NCI-H446 (cell line): ENCODE data around the gene PDE6B.
"Not testable (repeated sequence)": the region's sequence is repeated elsewhere in the genome, so short reads cannot be mapped to it uniquely, and the experiment has no call there.

ENCODE experiments used
- DNase-seq, 2 experiments: peaks; one replicate each; lab custom pipeline; 2025; lab: John Stamatoyannopoulos, UW

The PDE6B gene

DNA sequence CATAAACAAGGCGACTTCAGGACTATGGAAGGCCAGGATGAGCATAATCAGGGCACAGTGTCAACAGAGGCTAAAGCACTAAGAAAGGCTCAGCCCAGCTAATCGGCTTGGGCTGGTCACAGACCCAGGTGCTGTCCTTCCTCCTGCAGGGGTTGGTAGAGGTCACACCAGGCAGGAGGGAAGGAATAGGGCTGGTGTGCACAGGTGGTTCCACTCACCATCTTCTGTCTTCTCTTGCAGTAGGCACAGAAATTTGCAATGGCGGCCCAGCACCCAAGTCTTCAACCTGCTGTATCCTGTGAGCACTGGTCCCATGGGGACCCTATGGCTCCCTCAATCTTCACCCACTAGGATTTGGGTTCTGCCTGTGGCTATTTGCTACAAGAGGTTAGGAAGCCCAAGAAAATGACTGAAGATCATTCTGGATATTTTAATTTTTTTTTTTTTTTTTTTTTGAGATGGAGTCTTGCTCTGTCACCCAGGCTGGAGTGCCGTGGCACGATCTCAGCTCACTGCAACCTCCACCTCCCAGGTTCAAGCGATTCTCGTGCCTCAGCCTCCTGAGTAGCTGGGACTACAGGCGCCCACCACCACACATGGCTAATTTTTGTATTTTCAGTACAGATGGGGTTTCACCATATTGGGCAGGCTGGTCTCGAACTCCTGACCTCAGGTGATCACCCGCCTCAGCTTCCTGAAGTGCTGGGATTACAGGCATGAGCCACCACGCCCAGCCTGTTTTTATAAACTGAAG, 44.6 kb downstream of the PDE6B start:
- not testable (repeated sequence) for DNase-seq

DNA sequence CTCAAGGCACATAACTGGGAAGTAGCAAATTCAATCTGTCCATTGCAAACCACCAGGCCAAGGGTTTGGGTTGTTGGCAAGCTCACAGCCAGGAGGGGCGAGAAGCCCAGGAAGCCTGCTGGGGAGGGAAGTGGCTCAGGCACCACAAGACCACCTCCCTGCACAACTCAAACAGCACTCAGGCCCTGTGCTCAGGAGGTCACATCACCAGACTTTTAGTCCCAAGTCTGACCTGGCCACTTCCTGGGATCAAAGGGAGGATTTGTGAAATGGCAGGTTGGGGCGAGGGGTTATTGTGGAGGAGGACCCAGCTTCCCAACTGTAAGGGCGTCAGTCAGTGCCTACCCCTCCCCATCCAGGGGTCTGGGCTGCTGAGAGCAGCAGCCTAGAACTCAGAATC, 46.4 kb downstream of the PDE6B start:
- no peak for DNase-seq

DNA sequence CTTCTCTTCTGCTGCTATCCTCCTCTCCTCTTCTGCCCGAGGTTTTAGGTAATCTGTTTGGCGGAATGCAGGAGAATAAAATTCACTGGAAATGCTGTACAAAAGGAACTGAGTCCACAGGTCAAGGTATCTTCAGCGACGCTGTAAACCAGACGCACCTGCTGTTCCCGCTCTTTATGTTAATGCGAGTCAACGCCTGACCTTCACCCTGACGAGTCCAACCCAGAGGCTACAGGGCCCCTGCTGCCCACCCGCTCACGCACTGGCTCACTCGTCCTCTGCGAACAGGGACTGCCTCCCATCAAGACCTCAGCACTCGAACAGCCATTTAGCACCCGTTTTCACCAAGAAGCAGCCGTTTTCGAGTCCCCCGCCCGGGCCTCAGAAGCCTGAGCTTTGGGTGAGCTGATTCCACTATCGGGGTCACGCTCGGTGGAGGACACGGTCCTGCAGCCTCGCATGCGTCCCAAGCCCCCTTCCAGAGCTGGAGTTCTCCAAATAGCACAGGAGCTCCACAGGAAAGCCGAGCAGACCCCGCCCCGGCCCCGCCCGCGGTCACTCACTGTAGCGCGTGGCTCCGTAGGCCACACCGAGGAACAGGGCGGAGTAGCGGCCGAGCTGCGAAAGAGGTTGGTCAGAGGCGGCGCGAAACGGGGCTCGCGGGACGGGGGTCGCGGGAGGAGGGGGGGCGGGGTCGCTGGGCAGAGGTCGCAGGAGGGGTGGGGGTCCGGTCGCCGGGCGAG, 48.1 kb downstream of the PDE6B start:
- DNase-seq, result no peak

DNA sequence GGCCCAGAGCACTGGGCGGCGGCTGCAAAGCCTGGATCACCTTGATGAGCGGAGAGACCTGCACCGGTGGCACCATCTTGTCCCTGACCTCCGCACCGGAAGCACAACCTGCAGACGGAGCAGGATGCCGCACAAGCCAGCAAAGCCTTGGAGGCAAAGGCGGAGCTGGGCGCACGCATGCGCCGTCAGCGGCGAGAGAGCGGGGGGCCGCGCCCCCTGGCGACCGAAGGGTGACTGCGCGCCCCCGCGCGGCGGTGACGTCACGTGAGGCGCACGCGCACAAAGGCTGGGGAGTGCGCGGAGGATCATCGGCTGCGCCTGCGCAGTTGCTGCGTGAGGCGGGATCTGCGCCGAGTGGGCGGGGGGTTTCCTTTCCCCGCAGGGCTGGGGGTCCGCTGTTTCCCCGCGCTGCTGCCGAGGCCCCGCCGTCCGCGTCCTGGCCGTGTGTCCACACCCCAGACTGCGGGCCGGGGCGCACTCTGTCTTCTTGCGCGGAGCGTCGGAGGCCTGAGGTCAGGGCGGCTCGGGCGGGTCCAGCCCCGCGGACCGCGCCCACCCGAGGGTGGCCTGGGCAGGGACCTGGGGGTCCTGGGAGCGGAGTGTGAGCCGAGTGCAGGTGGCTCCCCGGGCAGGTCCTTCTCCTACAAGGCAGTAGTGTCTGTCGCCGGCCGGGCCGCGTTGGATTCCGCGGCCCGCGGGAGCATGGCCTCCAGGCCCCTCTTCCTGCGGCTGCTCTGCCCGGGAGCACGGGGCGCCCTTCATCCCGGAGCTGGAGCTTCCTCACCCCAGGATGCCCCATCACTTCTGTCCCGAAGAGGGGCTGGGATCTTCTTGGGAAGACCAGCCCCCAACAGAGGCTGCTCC, 49.0 kb downstream of the PDE6B start, which contains the start of the genes ATP5ME and MYL5:
Gene ATP5ME (minus strand): TSS at position 105 of the 864 bp plus-strand sequence. CDS start 29 bp downstream, at position 76.
Gene MYL5 (plus strand): TSS at position 371 of the 864 bp plus-strand sequence. CDS start 3,485 bp downstream, outside the sequence.
- DNase-seq, result peak; percentile 86 to 93

DNA sequence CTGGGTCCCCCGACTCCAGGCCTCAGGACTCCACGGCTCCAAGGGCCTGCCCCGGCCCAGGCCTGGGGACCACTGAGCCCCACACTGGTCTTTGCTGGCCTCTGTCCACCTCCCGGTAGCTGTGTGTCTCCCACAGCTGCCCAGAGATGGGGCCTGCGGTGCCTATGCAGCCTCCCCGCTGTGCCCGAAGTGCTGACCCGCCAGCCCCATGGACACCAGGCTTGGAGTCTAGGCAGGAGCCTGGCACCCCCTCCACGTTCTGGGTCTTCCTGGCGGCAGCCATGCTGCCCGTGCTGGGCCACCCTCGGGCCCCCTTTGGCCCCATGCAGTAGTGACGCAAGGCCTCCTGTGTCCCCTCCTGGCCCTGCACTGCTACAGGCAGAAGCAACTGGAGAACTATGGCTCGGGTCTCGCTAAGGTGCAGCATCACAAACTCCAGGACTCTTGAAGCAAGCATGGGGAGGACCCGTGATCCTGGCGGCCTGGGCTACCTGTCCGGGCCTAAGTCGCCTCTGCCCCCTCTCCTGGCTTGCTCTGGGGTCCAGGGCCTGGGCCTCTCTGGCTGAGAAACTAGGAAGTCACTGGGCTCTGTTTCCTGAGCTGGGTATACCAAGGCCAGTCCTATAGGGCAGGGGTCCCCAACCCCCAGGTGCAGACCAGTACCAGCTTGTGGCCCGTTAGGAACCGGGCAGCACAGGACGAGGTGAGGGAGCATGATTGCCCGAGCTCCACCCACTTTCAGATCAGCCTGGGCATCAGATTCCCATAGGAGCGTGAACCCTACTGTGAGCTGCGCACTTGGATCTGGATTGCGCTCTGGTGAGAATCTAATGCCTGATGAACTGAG, 49.9 kb downstream of the PDE6B start:
- DNase-seq, result no peak

DNA sequence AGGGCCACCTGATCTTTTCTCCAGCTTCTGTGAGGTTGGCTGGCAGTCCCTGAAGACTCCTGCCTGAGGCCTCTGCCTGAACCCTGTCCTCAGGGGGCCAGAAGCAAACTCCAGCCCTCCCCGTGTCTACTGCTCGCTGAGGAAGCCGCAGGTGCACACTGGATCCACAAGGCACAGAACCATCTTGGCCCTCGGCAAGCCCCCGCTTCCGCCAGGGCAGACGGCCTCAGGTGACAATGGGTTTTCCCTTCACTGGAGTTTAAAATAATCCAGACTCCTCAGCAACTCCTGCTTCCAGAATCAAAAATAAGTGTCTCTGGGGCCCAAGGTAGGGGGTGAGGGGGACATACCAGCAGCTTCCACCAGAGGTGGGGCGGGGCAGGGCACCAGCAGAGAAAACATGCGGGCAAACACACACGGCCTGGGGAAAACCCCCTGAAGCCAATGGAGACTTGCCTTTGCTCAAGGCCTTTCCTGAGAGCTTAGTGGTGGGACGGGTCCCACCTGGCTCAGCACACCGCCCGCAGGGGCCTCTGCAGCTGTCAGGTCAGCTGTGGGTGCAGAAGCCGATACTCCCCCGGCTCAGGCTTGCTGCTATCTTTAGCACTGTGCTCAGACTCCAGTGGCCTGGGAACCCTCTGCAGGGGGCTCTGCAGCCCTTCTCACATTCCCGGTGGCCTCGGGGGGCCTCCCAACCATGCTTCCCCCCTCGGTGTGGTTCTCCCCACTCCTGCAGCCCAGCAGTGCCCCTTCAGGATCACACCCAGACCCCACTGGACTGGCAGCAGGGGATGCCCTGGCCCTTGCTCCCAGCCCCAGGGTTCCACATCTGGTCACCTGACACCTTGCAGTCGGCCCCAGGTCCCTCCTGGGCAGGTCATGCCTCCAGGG, 50.9 kb downstream of the PDE6B start:
- no peak for DNase-seq

DNA sequence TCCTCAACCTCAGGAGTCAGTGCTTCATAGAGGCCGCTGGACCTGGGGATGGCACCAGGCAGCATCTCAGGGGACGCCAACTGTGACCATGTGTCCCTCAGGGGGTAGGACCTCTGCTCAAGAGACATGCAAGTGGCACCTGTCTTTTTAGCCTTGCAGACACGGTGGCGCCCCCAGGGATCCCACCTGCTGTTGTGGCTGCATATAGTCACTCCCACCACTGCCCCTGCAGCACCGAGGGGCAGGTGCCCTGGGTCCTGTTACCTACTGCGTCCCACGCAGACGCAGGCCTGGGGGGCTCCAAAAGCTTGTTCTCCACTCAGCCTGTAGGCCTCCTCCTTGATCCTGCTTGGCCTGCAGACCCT, 51.5 kb downstream of the PDE6B start:
- DNase-seq, result no peak

DNA sequence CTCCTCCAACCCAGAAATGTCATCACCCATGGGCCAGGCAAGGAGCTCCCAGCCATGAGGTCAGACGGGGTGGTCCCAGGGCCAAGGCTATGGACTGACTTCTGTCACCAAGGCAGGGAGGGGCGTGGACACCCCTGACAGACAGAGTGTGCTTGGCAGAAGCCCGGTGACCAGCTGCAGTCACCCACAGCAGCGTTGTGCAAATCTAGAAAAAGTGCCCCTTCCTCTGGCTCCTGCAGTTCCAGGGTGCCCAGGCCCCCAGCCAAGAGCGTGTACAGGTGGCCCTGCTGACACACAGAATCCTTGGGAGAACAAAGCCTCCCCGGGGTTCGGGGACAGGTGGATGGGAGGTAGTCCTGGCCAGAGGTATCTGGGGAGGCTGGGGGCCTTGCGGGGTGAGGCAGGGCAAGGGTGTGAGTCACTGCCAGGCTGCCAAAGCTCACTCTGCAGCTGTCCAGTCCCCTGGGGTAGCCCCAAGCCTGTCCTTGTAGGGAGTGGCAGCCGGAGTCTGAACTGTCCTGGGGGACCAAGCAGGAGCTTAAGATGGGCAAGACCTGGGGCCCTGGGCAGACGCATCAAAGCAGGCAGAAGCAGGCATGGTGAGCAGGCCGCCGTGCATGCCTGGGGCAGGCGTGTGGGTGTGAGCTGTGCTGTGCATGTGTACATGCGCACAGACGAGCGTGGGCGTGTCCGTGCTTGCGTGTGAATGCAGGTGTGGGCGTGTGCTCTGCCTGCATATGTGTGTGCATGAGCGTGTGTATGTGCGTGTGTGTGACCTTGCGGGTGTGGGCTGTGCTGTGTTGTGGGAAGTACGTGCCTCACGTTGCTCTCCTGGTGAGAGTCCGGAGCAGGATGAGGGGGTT, 52.3 kb downstream of the PDE6B start:
- no peak for DNase-seq

DNA sequence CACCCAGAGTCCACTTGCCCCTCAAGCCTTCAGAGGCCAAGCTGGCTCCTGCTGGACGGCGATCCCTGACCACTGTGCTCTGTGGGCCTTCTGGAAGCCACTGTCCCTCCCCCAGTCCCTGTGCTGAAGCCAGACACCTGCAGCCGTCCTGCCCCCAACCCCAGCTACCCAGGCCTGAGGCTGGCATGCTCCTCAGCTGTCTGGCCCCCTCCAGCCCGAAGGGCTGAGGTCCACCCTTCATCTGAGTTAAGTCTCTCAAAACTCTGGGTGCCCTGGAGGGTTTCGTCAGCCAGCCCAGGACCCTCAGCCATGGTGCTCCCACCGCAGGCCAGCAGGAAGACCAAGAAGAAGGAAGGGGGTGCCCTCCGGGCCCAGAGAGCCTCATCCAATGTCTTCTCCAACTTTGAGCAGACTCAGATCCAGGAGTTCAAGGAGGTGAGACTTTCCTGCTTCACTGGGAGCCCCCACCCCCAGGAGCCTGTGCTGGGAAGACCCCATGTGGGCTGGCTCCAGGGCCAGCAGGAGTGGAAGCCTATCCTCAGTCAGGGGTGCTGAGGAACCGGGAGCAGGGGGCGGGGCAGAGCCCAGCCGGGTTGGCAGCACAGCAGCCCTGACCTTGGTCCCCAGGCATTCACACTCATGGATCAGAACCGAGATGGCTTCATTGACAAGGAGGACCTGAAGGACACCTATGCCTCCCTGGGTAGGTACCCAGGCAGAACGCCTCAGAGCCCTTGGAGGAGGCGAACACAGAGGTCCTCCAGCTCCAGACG, 53.1 kb downstream of the PDE6B start:
- DNase-seq, result no peak

DNA sequence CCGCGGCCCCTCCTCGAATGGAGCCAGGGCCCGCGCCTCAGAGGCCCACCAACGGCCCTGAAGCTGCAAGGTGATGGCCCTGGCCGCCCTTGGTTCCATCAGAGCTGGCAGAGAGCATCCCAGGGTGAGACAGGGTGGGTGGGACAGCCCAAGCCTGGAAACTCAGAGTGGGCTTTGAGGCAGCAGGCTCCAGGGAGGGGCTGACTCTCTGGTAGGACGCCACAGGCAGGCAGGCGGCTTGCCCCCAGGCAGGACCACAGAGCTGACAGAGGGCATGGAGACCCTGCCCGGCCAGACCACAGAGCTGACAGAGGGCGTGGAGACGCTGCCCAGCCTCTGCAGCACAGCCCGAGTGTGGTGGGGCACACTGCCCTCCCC, 53.7 kb downstream of the PDE6B start:
- DNase-seq, result no peak

DNA sequence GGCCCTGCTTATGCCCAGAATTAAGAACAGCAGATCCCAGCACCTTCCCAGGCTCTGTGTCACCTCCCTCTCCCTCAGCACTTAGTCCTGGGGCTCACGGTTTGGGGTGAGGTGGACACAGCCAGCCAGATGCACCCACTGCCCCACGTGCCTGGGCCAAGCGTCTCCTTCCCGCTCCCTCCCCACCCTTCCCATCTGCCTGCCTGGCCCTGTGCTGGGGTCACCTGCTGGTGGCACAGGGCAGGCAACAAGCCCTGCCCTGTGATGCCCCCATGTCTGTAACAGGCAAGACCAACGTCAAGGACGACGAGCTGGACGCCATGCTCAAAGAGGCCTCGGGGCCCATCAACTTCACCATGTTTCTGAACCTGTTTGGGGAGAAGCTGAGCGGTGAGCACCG, 54.3 kb downstream of the PDE6B start:
- no peak for DNase-seq

DNA sequence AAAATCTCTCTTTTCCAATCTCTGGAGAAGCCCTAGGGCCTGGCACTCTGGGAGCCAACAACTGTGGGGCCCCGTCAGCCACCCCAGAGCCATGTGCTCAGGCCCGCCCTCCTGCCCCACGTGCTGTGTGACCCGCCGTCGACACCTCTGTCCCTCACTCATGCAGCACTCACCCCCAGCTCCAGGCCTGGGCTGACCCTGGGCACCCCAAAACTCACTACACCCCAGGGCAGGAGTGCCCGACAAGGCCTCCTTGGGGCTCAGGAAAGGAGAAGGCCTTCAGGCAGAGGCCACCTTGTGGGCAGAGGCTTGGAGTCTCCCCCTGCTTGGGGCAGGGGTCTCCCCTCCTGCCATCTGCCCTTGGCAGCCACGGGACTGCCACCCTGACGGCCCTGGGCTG, 54.7 kb downstream of the PDE6B start:
- no peak for DNase-seq

DNA sequence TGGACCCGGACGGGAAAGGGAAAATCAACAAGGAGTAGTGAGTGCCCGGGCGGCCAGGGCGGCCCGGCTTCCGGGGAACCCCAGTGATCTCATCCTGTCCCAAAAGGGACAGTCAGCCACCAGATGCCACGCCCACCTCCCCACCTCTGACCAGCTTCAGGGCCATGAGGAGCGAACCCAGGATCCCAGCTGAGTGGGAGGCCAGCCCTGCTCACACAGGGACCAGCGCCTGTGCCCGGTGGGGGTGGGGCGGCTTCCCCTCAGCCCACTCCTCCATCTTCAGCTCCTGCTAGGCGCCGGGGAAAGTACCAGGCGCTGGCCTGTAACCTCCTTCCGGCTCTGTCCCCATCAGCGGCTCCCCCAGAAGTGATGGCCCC, 55.2 kb downstream of the PDE6B start:
- no peak for DNase-seq

DNA sequence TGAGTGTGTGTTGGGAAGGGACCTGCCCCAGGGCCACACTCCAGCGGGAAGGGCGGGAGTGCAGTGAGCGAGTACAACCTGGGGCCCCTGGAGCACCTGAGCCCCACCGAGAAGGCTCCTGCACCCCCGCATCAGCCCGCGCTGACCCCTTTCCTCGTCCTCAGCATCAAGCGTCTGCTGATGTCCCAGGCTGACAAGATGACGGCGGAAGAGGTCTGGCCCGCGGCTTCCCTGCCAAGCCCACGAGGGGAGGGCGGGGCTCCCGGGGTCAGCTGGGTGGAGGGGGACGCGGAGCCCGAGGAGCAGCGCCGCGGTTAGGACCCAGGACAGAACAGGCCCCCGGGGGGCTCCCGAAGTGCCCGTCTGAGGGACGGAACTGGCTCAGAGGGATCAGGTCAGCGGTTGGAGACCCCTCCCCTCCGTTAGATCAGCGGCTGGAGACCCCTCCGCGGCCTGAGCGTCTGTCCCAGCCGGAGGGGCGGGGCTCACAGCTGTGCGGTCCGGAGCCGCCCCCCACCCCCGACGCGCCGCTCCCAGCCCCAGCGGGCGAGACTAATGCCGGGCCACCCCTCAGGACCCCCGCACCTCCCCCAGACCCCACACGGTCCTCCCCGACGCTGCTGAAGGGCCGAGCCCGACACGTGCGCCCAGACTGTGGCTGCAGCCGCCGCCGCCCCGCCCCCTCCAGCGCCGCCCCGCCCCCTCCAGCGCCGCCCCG, 55.7 kb downstream of the PDE6B start:
- DNase-seq, result no peak

DNA sequence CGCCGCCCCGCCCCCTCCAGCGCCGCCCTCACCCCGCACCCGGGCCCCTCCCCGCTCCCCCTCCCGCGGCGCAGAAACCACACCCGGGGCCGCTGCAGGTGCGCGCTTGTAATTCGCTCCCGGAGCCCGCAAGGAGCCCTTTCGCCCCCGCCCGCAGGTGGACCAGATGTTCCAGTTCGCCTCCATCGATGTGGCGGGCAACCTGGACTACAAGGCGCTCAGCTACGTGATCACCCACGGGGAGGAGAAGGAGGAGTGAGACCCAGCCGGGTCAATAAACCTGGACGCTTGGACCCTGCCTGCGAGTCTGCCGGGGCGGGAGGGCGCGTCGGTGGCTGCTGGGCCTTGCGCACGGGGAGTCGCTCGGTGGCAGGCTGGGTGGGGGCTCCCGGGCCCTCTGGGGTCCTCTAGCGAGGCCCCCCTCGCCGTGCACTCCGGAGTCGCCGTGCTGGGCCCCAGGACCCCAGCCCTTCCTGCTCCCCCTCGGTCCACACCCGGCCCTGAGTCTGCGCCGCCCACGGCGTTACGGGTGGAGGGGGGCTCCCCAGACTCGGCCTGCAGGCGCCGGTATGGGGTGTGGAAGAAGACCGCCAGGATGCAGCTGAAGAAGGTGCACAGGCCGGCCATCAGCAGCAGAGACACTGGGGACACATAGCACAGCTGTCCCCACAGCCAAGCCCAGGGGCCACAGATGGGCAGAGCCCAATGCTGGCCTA, 56.5 kb downstream of the PDE6B start:
- no peak for DNase-seq

DNA sequence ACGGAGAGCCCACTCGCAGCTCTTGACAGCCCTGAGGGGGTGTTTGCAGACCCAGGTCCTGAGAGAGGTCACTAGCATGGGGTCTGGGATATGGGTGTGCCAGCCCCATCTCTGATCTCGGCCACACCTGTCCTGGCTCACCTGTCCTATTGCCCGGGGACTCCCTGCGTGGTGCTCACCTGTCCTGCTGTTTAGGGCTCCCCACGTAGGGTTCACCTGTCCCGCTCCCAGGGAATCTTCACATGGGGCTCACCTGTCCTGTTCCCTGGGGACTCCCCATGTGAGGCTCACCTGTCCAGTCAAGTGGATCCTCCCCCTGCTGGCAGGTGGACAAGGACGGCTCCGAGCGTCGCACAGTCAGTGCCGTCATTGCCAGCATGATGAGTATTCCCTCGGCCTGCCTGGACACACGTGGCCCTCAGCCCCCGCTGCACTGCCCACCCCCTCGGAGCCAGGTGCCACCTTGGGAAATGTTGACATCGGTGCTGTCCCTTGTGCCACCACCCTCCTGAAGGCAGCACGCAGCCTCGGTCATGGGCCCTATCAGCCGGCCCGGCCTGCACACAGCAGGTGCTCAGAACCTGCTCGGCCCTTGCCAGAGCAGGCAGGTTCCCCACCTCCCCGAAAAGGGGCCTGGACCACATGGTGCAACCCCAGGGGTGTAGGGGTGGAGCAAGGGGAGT, 57.3 kb downstream of the PDE6B start:
- DNase-seq, result no peak
